Activated CD8-positive, alpha-beta memory T cell treated with anti-CD3 and anti-CD28 coated beads, Interleukin-2, amount 10 ng/mL, durations not matched to agents 7 days and 5 days (primary cell): ENCODE data around the gene TAS1R3. TPM values are rescaled to one million over a fixed set of nuclear protein-coding genes. Genes with fewer than 3 reads are reported as not detected.

Experiments
- ATAC-seq: fragments of 150-1000 bp; cut with Tn5 transposase; one replicate; pipeline ENCODE4 v1.10.0; 2021; ENCODE audit warnings: moderate library complexity
- CTCF ChIA-PET: fragments of 350-600 bp; sonication (Branson Sonifier 250); formaldehyde crosslinking; loops from one replicate; lab custom pipeline; 2021; ENCODE audit warnings: antibody characterized with exemption; lab: Charles Lee
- DNase-seq: peaks from one replicate; pipeline ENCODE4 v3.0.0-alpha.2; 2020
- H3K27ac Mint-ChIP-seq: one replicate; pipeline ENCODE4 v1.8.0; 2021; ENCODE audit warnings: mild to moderate bottlenecking, mixed read lengths
- H3K27me3 Mint-ChIP-seq: one replicate; pipeline ENCODE4 v1.8.0; 2021; ENCODE audit warnings: mixed read lengths
- H3K36me3 Mint-ChIP-seq: one replicate; pipeline ENCODE4 v1.8.0; 2021; ENCODE audit warnings: mild to moderate bottlenecking, mixed read lengths
- H3K4me1 Mint-ChIP-seq: one replicate; pipeline ENCODE4 v1.8.0; 2021; ENCODE audit warnings: mixed read lengths
- H3K4me3 Mint-ChIP-seq: one replicate; pipeline ENCODE4 v1.8.0; 2021; ENCODE audit warnings: mild to moderate bottlenecking, moderate library complexity, mixed read lengths
- H3K9me3 Mint-ChIP-seq: one replicate; pipeline ENCODE4 v1.8.0; 2022; ENCODE audit warnings: low read depth, mixed read lengths
- total RNA-seq, 2 experiments: library from RNA; stranded (reverse); gene quantifications; one replicate each; pipeline ENCODE4 v1.2.3, GENCODE V29; 2021

Gene TAS1R3
- total RNA-seq, 2 experiments from 2014 or later, result 0.77 to 0.82 TPM

- Mint-ChIP-seq H3K4me3 (no peak overlapping the region), H3K9me3 (peaks cover 3% of the 10 kb centered on the region), H3K4me1 (no peaks in the 10 kb centered on the region), H3K36me3 (peaks cover 12% of the 10 kb centered on the region), H3K27me3 (no peaks in the 10 kb centered on the region), H3K27ac (no peak overlapping the region)
- CTCF ChIA-PET, result no interaction called here
- ATAC-seq (peak; percentile 71), DNase-seq (no peak)
These were observed 6.7 kb downstream of the TAS1R3 start for GRCh38 chr1:1337793-1338147.

DNA sequence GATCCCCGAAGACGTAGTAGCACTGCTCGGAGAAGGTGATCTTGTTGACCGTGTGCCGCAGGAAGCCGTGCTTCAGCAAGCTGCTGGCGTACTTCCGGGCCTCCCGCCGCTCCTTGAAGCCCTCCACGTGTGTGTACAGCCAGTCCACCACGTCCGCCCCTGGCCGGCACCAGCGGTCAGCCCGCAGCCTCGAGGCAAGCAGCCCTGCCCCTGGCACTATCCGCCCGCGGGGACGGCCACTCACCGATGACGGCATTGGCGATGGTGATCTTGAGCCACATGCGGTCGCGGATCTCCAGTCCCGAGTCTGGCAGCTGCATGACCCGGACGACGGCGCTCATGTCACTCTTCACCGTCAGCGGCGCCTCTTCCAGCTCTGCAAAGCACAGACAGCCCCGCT, 7.2 kb downstream of the TAS1R3 start:
- no peak for DNase-seq
- ATAC-seq, result no peak
- Mint-ChIP-seq H3K27ac (no peak overlapping the region), H3K4me3 (no peak overlapping the region), H3K27me3 (no peaks in the 10 kb centered on the region), H3K36me3 (peaks cover 12% of the 10 kb centered on the region), H3K4me1 (no peaks in the 10 kb centered on the region), H3K9me3 (peaks cover 3% of the 10 kb centered on the region)
- CTCF ChIA-PET, result no interaction called here

DNA sequence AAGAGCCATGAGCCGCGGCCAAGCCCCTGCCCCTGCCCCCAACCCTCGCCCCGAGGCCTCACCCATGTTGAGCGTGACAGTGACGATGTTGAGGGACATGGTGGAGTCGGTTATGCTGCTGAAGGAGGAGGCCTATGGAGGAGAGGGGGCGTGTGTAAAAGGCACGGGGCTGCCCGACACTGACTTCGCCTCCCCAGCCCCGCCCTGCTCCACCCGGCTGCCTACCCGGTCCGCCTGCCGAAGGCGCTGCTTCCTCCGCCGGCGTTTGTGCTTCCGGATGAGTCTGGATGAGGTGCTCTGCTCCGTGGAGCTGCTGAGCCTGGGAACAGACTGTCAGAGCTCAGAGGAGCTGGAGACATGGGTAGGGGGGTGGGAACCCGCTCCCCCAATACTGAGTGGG, 9.1 kb downstream of the TAS1R3 start:
- CTCF ChIA-PET, result interaction anchor here (1.4 kb wide), 1 partner anchor 32 kb away, joined by 3 read pairs; no protein-coding TSS in a partner anchor
- H3K4me3 Mint-ChIP-seq, result no peak overlapping the region
- H3K27ac Mint-ChIP-seq, result no peak overlapping the region

DNA sequence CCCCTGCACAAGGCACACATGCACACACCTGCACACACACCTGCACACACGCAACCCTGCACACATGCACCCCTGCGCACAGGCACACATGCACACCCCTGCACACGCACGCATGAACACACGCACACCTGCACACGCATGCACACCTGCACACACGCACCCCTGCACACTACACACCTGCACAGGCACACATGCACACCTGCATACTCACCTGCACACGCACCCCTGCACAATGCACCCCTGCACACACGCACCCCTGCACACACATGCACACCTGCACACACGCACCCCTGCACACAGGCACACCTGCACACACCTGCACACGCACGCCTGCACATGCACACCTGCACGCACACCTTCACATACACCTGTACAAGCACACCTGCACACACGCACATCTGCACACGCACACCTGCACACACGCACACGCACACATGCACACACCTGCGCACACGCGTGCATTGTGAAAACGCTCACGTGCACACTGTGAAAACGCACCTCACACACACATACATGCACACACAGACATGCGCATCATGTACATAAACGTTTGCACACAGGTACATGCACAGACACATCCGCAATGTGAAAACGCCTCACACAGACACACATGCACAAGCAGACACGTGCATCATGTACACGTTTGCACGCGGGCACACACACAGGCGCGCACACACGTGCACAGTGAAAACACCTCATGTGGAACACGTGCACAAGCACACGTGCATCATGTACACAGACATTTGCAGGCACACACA, 9.9 kb downstream of the TAS1R3 start:
- H3K27me3 Mint-ChIP-seq, result no peaks in the 10 kb centered on the region
- DNase-seq, result no peak
- H3K9me3 Mint-ChIP-seq, result peaks cover 3% of the 10 kb centered on the region
- peaks cover 12% of the 10 kb centered on the region for H3K36me3 Mint-ChIP-seq
- H3K4me1 Mint-ChIP-seq, result peaks cover 2% of the 10 kb centered on the region
- no peak overlapping the region for H3K4me3 Mint-ChIP-seq
- H3K27ac Mint-ChIP-seq, result no peak overlapping the region
- ATAC-seq, result no peak
- CTCF ChIA-PET, result no interaction called here

More for the DNA sequence above, 9.1 kb downstream of the TAS1R3 start:
- ATAC-seq, result no peak
- H3K27me3 Mint-ChIP-seq, result no peaks in the 10 kb centered on the region
- peaks cover 12% of the 10 kb centered on the region for H3K36me3 Mint-ChIP-seq
- peaks cover 3% of the 10 kb centered on the region for H3K9me3 Mint-ChIP-seq
- no peak for DNase-seq
- peaks cover 2% of the 10 kb centered on the region for H3K4me1 Mint-ChIP-seq

- Mint-ChIP-seq H3K27ac (no peak overlapping the region), H3K4me1 (peaks cover 4% of the 10 kb centered on the region), H3K27me3 (no peaks in the 10 kb centered on the region), H3K4me3 (no peak overlapping the region), H3K36me3 (peaks cover 12% of the 10 kb centered on the region), H3K9me3 (peaks cover 3% of the 10 kb centered on the region)
- CTCF ChIA-PET, result no interaction called here
- no peak for DNase-seq
- ATAC-seq, result no peak
These were observed 10.5 kb downstream of the TAS1R3 start for GRCh38 chr1:1341549-1342021.

- ATAC-seq (no peak), DNase-seq (no peak)
- CTCF ChIA-PET, result no interaction called here
- Mint-ChIP-seq H3K4me3 (no peak overlapping the region), H3K27me3 (no peaks in the 10 kb centered on the region), H3K9me3 (peaks cover 3% of the 10 kb centered on the region), H3K4me1 (peaks cover 10% of the 10 kb centered on the region), H3K36me3 (peaks cover 12% of the 10 kb centered on the region), H3K27ac (no peak overlapping the region)
These were observed 11.0 kb downstream of the TAS1R3 start for GRCh38 chr1:1342061-1342562.

- H3K4me3 Mint-ChIP-seq, result no peak overlapping the region
- no peak for DNase-seq
- peaks cover 14% of the 10 kb centered on the region for H3K4me1 Mint-ChIP-seq
- H3K27ac Mint-ChIP-seq, result no peak overlapping the region
- H3K9me3 Mint-ChIP-seq, result peaks cover 3% of the 10 kb centered on the region
- peaks cover 12% of the 10 kb centered on the region for H3K36me3 Mint-ChIP-seq
- no peaks in the 10 kb centered on the region for H3K27me3 Mint-ChIP-seq
- CTCF ChIA-PET, result interaction anchor here (1.4 kb wide), 1 partner anchor 29 kb away, joined by 4 read pairs; no protein-coding TSS in a partner anchor
- ATAC-seq, result no peak
These were observed 11.6 kb downstream of the TAS1R3 start for GRCh38 chr1:1342584-1343115.

GRCh38 chr1:1343811-1344421, 12.8 kb downstream of the TAS1R3 start:
- H3K27ac Mint-ChIP-seq, result no peak overlapping the region
- H3K27me3 Mint-ChIP-seq, result no peaks in the 10 kb centered on the region
- CTCF ChIA-PET, result interaction anchor here (1.4 kb wide), 1 partner anchor 28 kb away, joined by 4 read pairs; no protein-coding TSS in a partner anchor
- ATAC-seq (no peak), DNase-seq (no peak)
- H3K9me3 Mint-ChIP-seq, result peaks cover 3% of the 10 kb centered on the region
- H3K4me1 Mint-ChIP-seq, result peaks cover 19% of the 10 kb centered on the region
- no peak overlapping the region for H3K4me3 Mint-ChIP-seq
- H3K36me3 Mint-ChIP-seq, result peaks cover 12% of the 10 kb centered on the region

DNA sequence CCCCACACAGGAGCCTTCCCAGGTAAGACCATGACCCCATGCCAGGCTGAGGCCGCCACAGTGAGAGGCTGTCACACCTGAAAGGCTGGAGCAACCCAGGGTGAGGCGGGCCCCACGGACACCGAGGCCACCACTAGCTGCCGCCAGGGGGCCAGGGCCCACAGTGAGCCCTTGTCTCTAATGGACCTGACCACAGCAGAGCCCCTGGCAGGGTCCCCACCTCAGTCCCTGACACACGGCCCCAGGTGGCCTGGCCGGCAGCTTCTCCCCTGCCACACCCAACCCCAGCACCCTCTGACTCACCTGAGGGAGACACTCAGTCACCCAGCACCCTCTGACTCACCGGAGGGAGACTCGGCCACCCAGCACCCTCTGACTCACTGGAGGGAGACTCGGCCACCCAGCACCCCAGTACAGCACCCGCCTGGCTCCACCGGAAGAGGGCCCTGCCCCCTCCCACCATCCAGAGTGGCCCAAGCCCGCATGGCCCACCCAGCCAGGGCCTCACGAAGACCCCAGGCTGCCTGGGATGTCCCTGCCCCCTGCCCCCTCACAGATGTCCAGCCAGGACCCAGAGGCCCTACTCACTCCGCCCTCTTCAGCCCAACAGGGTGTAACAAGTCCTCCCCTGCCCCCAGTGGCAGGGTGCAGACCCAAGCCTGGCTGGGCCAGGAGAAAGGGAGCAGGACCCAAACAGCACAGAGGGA, 13.7 kb downstream of the TAS1R3 start:
- Mint-ChIP-seq H3K9me3 (peaks cover 3% of the 10 kb centered on the region), H3K36me3 (peaks cover 12% of the 10 kb centered on the region), H3K27me3 (no peaks in the 10 kb centered on the region), H3K4me3 (no peak overlapping the region), H3K4me1 (peaks cover 19% of the 10 kb centered on the region), H3K27ac (no peak overlapping the region)
- DNase-seq (peak; percentile 59), ATAC-seq (no peak)
- CTCF ChIA-PET, result interaction anchor here (0.6 kb wide), 1 partner anchor 76 kb away, joined by 3 read pairs; no protein-coding TSS in a partner anchor

DNA sequence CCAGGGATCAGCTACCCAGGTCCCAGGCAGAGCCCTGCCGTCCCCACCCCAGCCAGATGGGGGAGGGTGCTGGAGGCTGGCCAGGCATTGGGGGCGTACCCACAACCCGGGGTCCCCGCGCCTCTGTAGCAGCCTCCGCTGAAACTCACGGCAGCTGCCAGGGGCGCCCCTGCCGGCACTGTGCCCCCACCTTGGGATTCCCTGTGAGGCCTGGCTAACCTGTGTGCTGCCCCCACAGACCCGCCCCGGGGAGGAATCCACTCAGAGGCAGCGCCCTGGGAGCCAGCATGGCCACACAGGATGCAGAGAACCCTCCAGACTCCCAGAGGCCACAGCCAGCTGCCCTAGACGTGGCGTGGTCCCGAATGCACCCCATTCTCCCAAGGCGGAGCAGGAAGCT, 14.3 kb downstream of the TAS1R3 start:
- H3K4me3 Mint-ChIP-seq, result no peak overlapping the region
- CTCF ChIA-PET, result interaction anchor here (1.8 kb wide), 1 partner anchor 26 kb away, joined by 10 read pairs; no protein-coding TSS in a partner anchor
- H3K4me1 Mint-ChIP-seq, result peaks cover 19% of the 10 kb centered on the region
- no peaks in the 10 kb centered on the region for H3K27me3 Mint-ChIP-seq
- no peak overlapping the region for H3K27ac Mint-ChIP-seq
- DNase-seq, result no peak
- ATAC-seq, result no peak
- H3K36me3 Mint-ChIP-seq, result peaks cover 11% of the 10 kb centered on the region
- peaks cover 3% of the 10 kb centered on the region for H3K9me3 Mint-ChIP-seq

DNA sequence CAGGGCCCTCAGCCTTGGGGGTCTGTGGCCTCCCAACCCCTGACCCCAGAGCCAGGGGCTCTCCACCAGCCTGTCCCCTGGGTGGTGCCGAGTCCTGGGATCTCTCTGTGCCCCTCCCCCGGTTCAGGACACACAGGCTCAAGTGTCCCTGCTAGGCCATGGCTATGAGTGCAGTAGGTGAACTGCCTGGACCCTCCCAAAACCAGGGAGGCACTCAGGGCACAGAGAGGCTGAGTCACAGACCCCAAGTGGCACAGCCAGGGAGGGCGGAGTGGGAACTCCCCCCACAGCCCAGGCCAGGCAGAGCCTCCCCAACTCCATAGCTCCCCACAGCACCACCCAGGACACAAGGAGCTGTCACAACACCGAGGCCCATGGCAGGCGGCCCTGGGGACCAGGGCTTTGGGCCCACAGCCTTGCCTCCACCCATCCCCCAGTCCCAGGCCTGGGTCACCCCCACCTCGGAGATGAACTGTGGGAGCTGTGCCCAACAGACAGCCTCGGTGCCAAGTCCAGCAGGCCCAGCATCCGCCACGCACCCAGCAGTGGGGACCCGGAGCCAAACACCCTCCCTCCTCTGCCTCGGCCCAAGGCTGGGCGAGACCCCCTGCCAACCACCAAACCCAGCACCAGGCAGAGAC, 14.9 kb downstream of the TAS1R3 start:
- Mint-ChIP-seq H3K9me3 (peaks cover under 1% of the 10 kb centered on the region), H3K36me3 (peaks cover 5% of the 10 kb centered on the region), H3K4me3 (no peak overlapping the region), H3K4me1 (peaks cover 19% of the 10 kb centered on the region), H3K27me3 (no peaks in the 10 kb centered on the region), H3K27ac (no peak overlapping the region)
- DNase-seq, result no peak
- ATAC-seq, result no peak
- CTCF ChIA-PET, result interaction anchor here (1.8 kb wide), 1 partner anchor 26 kb away, joined by 10 read pairs; no protein-coding TSS in a partner anchor

- H3K9me3 Mint-ChIP-seq, result no peaks in the 10 kb centered on the region
- CTCF ChIA-PET, result interaction anchor here (1.8 kb wide), 1 partner anchor 25 kb away, joined by 10 read pairs; no protein-coding TSS in a partner anchor
- no peak overlapping the region for H3K4me3 Mint-ChIP-seq
- ATAC-seq (no peak), DNase-seq (no peak)
- peaks cover under 1% of the 10 kb centered on the region for H3K36me3 Mint-ChIP-seq
- no peaks in the 10 kb centered on the region for H3K27me3 Mint-ChIP-seq
- peaks cover 19% of the 10 kb centered on the region for H3K4me1 Mint-ChIP-seq
- H3K27ac Mint-ChIP-seq, result no peak overlapping the region
These were observed 15.4 kb downstream of the TAS1R3 start for GRCh38 chr1:1346501-1346890.
